Measurements from ENCODE around the gene GNL3L.
"Not testable (repeated sequence)": the region's sequence is repeated elsewhere in the genome, so short reads cannot be mapped to it uniquely, and the experiment has no call there.

GNL3L gene

GRCh38 chrX:54530357-54530900, 410 bp downstream of the GNL3L start:
- no peak for TF ChIP-seq CTCF (IDR thresholded peaks at IDR 0.05; ENCODE audit: insufficient read depth, low read depth, low read length, missing control alignments)
- peak overlapping the region; percentile 67 for H3K4me3 ChIP-seq (ENCODE audit: low read depth, low read length)
- peak; percentile 13 for DNase-seq (ENCODE audit: low read depth)

DNA sequence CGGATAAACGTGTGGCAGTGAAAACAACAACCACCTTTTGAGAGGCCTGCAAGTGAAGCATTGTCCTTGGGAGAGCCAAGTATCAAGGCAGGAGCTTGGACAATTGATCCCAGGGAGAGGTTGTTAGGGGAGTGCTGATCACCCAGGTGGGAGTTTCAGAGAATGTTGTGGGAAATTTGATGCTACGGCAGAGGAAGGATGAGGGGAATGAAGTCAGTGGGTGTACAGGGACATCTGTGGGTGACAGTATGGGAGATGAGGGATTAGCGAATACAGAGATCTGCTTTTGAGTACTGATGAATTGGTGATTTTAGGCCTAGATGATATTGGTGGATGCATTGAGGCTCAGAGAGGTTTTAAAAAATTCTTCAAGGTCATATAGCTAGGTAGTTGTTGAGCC, 4.3 kb downstream of the GNL3L start:
- no peak overlapping the region for H3K4me3 ChIP-seq (ENCODE audit: low read depth, low read length)
- TF ChIP-seq CTCF (IDR thresholded peaks at IDR 0.05; ENCODE audit: insufficient read depth, low read depth, low read length, missing control alignments), result no peak
- no peak for DNase-seq (ENCODE audit: low read depth)

GRCh38 chrX:54540289-54540688, 10.3 kb downstream of the GNL3L start:
- no peak for DNase-seq (ENCODE audit: low read depth)
- no peak for TF ChIP-seq CTCF (IDR thresholded peaks at IDR 0.05; ENCODE audit: insufficient read depth, low read depth, low read length, missing control alignments)

DNA sequence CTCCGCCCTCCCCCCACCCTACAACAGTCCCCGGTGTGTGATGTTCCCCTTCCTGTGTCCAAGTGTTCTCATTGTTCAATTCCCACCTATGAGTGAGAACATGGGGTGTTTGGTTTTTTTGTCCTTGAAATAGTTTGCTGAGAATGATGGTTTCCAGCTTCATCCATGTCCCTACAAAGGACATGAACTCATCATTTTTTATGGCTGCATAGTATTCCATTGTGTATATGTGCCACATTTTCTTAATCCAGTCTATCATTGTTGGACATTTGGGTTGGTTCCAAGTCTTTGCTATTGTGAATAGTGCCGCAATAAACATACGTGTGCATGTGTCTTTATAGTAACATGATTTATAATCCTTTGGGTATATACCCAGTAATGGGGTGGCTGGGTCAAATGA, 12.2 kb downstream of the GNL3L start:
- H3K4me3 ChIP-seq (ENCODE audit: low read depth, low read length); DNase-seq (ENCODE audit: low read depth): not testable (repeated sequence)

More at GRCh38 chrX:54540289-54540688, 10.3 kb downstream of the GNL3L start:
- no peak overlapping the region for H3K4me3 ChIP-seq (ENCODE audit: low read depth, low read length)

DNA sequence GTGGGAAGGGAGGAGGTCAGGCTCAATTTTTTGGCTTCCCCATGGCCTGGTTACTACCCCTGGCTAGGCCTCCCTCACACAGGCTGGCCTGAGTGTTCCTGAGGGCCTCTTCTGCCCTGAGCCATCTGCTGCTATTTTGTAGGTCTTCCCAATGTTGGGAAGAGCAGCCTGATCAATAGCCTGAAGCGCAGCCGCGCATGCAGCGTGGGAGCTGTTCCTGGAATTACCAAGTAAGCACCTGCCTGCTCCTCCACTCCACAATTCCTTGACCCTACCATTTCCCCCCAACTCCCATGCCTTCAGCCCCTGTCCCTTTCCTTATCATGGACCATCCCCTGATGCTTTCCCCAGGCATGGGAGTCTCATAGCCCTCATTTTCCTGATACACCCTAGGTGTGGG, 20.8 kb downstream of the GNL3L start:
- DNase-seq (ENCODE audit: low read depth), result no peak
- TF ChIP-seq CTCF (IDR thresholded peaks at IDR 0.05; ENCODE audit: insufficient read depth, low read depth, low read length, missing control alignments), result no peak
- H3K4me3 ChIP-seq (ENCODE audit: low read depth, low read length), result no peak overlapping the region

GRCh38 chrX:54551801-54552200, 21.8 kb downstream of the GNL3L start:
- TF ChIP-seq CTCF (IDR thresholded peaks at IDR 0.05; ENCODE audit: insufficient read depth, low read depth, low read length, missing control alignments), result no peak
- H3K4me3 ChIP-seq (ENCODE audit: low read depth, low read length), result no peak overlapping the region
- no peak for DNase-seq (ENCODE audit: low read depth)

- DNase-seq (ENCODE audit: low read depth); H3K4me3 ChIP-seq (ENCODE audit: low read depth, low read length): not testable (repeated sequence)
Observed at GRCh38 chrX:54555006-54555405, 25.0 kb downstream of the GNL3L start.

DNA sequence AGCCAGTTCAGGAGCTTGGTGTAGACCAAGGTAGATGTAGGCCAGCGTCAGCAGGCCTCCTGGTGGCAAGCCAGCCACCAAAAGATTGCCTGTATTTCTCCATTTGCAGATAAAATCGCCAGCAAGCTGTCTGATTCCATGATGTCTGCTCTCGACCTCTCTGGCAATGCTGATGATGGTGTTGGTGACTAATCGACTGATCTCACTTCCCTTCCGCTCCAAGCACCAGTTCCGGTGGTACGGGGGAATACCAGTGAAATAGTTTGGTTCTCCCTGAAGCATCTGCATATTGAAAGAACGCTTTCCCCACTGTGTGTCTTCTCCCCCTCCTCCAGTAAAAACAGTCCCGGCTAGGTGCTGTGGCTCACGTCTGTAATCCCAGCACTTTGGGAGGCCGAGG, 30.4 kb downstream of the GNL3L start:
- no peak overlapping the region for H3K4me3 ChIP-seq (ENCODE audit: low read depth, low read length)
- no peak for TF ChIP-seq CTCF (IDR thresholded peaks at IDR 0.05; ENCODE audit: insufficient read depth, low read depth, low read length, missing control alignments)
- DNase-seq (ENCODE audit: low read depth), result no peak

All from GM12865 (cell line).